Bronchial epithelial cell (primary cell): Measurements from ENCODE around the gene ASIC1. TPM values are rescaled to one million over a fixed set of nuclear protein-coding genes. Genes with fewer than 3 reads are reported as not detected.
A peak's percentile ranks its signal among the peaks of the same experiment; 100 is the strongest.

ENCODE experiments used
- DNase-seq: peaks from one replicate; pipeline ENCODE4 v3.0.0-alpha.2; 2010; ENCODE audit warnings: low read depth
- FAIRE-seq: peaks from 2 replicates; lab custom pipeline; 2011; peaks lifted over from hg19 to GRCh38; lab: Jason Lieb, UNC
- H3K27me3 ChIP-seq: 2 replicates; pipeline ENCODE4 v1.5.1; 2011; ENCODE audit warnings: low read length; ENCODE audit not compliant: control insufficient read depth, insufficient read depth
- H3K36me3 ChIP-seq: 2 replicates; pipeline ENCODE4 v1.5.1; 2011; ENCODE audit warnings: low read length; ENCODE audit not compliant: control insufficient read depth, insufficient read depth
- H3K4me3 ChIP-seq: 2 replicates; pipeline ENCODE4 v1.5.1; 2011; ENCODE audit warnings: mild to moderate bottlenecking, low read depth, low read length, control low read depth
- CTCF ChIP-seq: IDR thresholded peaks from 2 replicates; pipeline ENCODE4 v1.5.1; 2011; ENCODE audit warnings: mild to moderate bottlenecking, moderate library complexity, low read length, control low read depth, inconsistent platforms; ENCODE audit not compliant: insufficient read depth, severe bottlenecking
- total RNA-seq: library from RNA; depleted of rRNA; stranded (reverse); fragments of >200 nt; gene quantifications from 2 replicates; pipeline ENCODE4 v1.2.1, GENCODE V29; 2014

The ASIC1 gene
- total RNA-seq, 1 donor from 2014 or later = 1.3 TPM

GRCh38 chr12:50100561-50100960 lies 43.2 kb downstream of the ASIC1 start:
- Histone ChIP-seq H3K36me3 (peaks cover 23% of the 10 kb centered on the region), H3K27me3 (no peaks in the 10 kb centered on the region), H3K4me3 (no peak overlapping the region)
- FAIRE-seq = no peak
- no peak for DNase-seq
- TF ChIP-seq CTCF = no peak

GRCh38 chr12:50101663-50102062 lies 44.3 kb downstream of the ASIC1 start:
- no peaks in the 10 kb centered on the region for H3K27me3 ChIP-seq
- no peak overlapping the region for H3K4me3 ChIP-seq
- FAIRE-seq (no peak), DNase-seq (peak; percentile 34)
- TF ChIP-seq CTCF = peak; percentile 46
- peaks cover 13% of the 10 kb centered on the region for H3K36me3 ChIP-seq

GRCh38 chr12:50102131-50102531 lies 44.7 kb downstream of the ASIC1 start:
- H3K4me3 ChIP-seq = no peak overlapping the region
- no peaks in the 10 kb centered on the region for H3K27me3 ChIP-seq
- no peak for FAIRE-seq
- no peak for TF ChIP-seq CTCF
- H3K36me3 ChIP-seq = peaks cover 11% of the 10 kb centered on the region
- DNase-seq = no peak

- DNase-seq (no peak), FAIRE-seq (peak; percentile 32)
- Histone ChIP-seq H3K4me3 (no peak overlapping the region), H3K36me3 (peaks cover 11% of the 10 kb centered on the region), H3K27me3 (no peaks in the 10 kb centered on the region)
- no peak for TF ChIP-seq CTCF
These were observed 45.4 kb downstream of the ASIC1 start for GRCh38 chr12:50102646-50103309.

- Histone ChIP-seq H3K27me3 (no peaks in the 10 kb centered on the region), H3K4me3 (no peak overlapping the region), H3K36me3 (peaks cover 7% of the 10 kb centered on the region)
- DNase-seq (no peak), FAIRE-seq (no peak)
- TF ChIP-seq CTCF = no peak
These were observed 46.0 kb downstream of the ASIC1 start for GRCh38 chr12:50103351-50103750.

- Histone ChIP-seq H3K36me3 (peaks cover 5% of the 10 kb centered on the region), H3K27me3 (no peaks in the 10 kb centered on the region), H3K4me3 (no peak within 1 kb of the TSS)
- peak; percentile 54 for DNase-seq
- TF ChIP-seq CTCF = no peak
- FAIRE-seq = no peak
These were observed 46.4 kb downstream of the ASIC1 start, which contains the start of gene GPD1 for GRCh38 chr12:50103767-50104321. GPD1 (plus strand) TSS chr12:50104008; CDS start chr12:50104051, 43 bp downstream.
